GM23248 (cell line): ENCODE results near the gene CRY2. TPM values are rescaled to one million over a fixed set of nuclear protein-coding genes. Genes with fewer than 3 reads are reported as not detected.

Experiments used
- DNase-seq: peaks from one replicate; pipeline ENCODE4 v3.0.0-alpha.2; 2015
- H2AFZ ChIP-seq: fragments of 200-600 bp; sonication (generic); 2 replicates; pipeline ENCODE4 v1.6.1; 2016; ENCODE audit warnings: antibody characterized with exemption
- H3F3A ChIP-seq: fragments of 200-600 bp; sonication (generic); 2 replicates; pipeline ENCODE4 v1.6.1; 2016; ENCODE audit warnings: mild to moderate bottlenecking, antibody characterized with exemption, mixed run types; ENCODE audit not compliant: insufficient read depth
- H3K27ac ChIP-seq: fragments of 200-600 bp; sonication (generic); 2 replicates; pipeline ENCODE4 v1.5.1; 2016; ENCODE audit warnings: mild to moderate bottlenecking
- H3K27me3 ChIP-seq: fragments of 200-600 bp; sonication (generic); replicated peaks from 2 replicates; pipeline ENCODE4 v1.6.1; 2016; ENCODE audit warnings: mild to moderate bottlenecking; ENCODE audit not compliant: insufficient read depth
- H3K36me3 ChIP-seq: fragments of 200-600 bp; sonication (generic); 2 replicates; pipeline ENCODE4 v1.6.1; 2016; ENCODE audit warnings: low read depth, mild to moderate bottlenecking
- H3K4me1 ChIP-seq: fragments of 200-600 bp; sonication (generic); 2 replicates; pipeline ENCODE4 v1.6.1; 2016; ENCODE audit warnings: mild to moderate bottlenecking; ENCODE audit not compliant: insufficient read depth
- H3K4me2 ChIP-seq: fragments of 200-600 bp; sonication (generic); one replicate; pipeline ENCODE4 v1.6.1; 2016; ENCODE audit warnings: mild to moderate bottlenecking; ENCODE audit not compliant: unreplicated experiment
- H3K4me3 ChIP-seq: fragments of 200-600 bp; sonication (generic); 2 replicates; pipeline ENCODE4 v1.5.1; 2016; ENCODE audit warnings: mild to moderate bottlenecking
- H3K79me2 ChIP-seq: fragments of 200-600 bp; sonication (generic); 2 replicates; pipeline ENCODE4 v1.6.1; 2016; ENCODE audit warnings: mild to moderate bottlenecking; ENCODE audit not compliant: insufficient read depth
- H3K9ac ChIP-seq: fragments of 200-600 bp; sonication (generic); 2 replicates; pipeline ENCODE4 v1.6.1; 2016; ENCODE audit warnings: mild to moderate bottlenecking
- H3K9me2 ChIP-seq: fragments of 200-600 bp; sonication (generic); 2 replicates; pipeline ENCODE4 v1.6.1; 2016; ENCODE audit warnings: mixed run types, mild to moderate bottlenecking, moderate library complexity; ENCODE audit not compliant: insufficient read depth
- H3K9me3 ChIP-seq: fragments of 200-600 bp; sonication (generic); one replicate; pipeline ENCODE4 v1.6.1; 2017; ENCODE audit warnings: low read depth
- H4K20me1 ChIP-seq: fragments of 200-600 bp; sonication (generic); 2 replicates; pipeline ENCODE4 v1.6.0; 2016; ENCODE audit not compliant: insufficient read depth
- EZH2 ChIP-seq: fragments of 200-600 bp; sonication (generic); IDR thresholded peaks from 2 replicates; pipeline ENCODE4 v1.6.1; 2018; ENCODE audit warnings: antibody characterized with exemption, mild to moderate bottlenecking; ENCODE audit not compliant: insufficient read depth, poor library complexity, severe bottlenecking
- EZH2phosphoT487 ChIP-seq: fragments of 200-600 bp; sonication (generic); IDR thresholded peaks from 2 replicates; pipeline ENCODE4 v1.6.1; 2018; ENCODE audit warnings: antibody characterized with exemption, moderate library complexity, mild to moderate bottlenecking, low read depth; ENCODE audit not compliant: insufficient read depth
- WGBS, 2 experiments: methylation state at CpG; one replicate each; pipeline ENCODE4 v1.1.6; 2015 to 2017; ENCODE audit warnings: low lambda C conversion rate in 2 of 2, low coverage in 1 of 2; ENCODE audit errors: missing lambda C conversion rate in 2 of 2; 5-methylcytosine and 5-hydroxymethylcytosine counted together
- in situ Hi-C: fragments of 300-500 bp; cut with MboI; formaldehyde crosslinking; loops from 2 replicates; pipeline ENCODE4 v1.15.0; 2020
- polyA plus RNA-seq: library from polyadenylated mRNA; unstranded; fragments of >200 nt; fragmentation: Nextera tagmentation; extraction: Ambion mirVana; gene quantifications from 2 replicates; pipeline ENCODE4 v1.2.1, GENCODE V29; 2016
- total RNA-seq: library from RNA; depleted of rRNA; stranded (reverse); fragments of >200 nt; shearing (Covaris generic); gene quantifications from 2 replicates; pipeline ENCODE4 v1.2.3, GENCODE V29; 2014

CRY2 gene
- total and polyA plus RNA-seq, 2 experiments from 2014 or later = 7.6 to 10.3 TPM

DNA sequence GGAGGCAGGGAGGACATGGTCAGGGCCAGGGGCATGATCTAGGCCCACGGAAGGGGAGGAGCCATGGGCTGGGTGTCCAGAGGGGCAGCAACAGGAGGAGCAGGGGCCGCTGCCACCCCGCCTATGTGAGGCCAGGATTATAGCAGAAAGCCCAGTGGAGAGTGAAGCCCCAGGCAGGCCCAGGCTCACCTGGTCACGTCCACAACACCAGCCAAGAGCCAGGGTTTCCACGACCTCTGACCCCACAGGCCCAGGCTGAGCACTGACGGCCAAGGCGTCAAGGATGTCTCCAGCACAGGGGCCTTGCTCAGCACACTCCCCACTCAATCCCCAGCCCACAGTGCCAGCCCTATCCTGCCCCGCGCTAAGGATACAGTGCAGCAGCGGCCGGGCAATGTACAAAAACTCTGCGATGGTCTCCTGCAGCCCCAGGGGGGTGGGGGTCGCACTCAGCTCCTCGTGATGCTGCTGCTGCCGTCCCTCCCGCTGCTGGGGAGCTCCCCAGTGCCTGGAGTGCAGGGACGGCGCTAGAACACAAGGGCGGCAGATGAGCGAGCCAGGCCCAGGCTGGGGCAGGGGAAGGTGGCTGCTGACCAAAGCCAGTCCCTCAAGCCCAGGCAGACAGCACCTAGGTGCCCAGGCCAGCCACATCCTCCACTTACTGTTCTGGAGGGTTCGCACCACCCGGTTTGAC is 66.8 kb downstream of the CRY2 start:
- Histone ChIP-seq H3K4me1 (peaks cover 7% of the 10 kb centered on the region), H3K4me3 (no peak overlapping the region), H3K36me3 (no peaks in the 10 kb centered on the region; the same call in 1 of the 2 replicates), H3K27me3 (no peaks in the 10 kb centered on the region), H3K9ac (no peak overlapping the region), H3K4me2 (no peak overlapping the region), H2AFZ (no peak overlapping the region), H3F3A (no peaks in the 10 kb centered on the region), H3K9me3 (no peaks in the 10 kb centered on the region), H3K9me2 (no peaks in the 10 kb centered on the region), H4K20me1 (no peaks in the 10 kb centered on the region), H3K79me2 (peaks cover 22% of the 10 kb centered on the region), H3K27ac (no peak overlapping the region)
- TF ChIP-seq EZH2phosphoT487 (no peak), EZH2 (no peak)
- no peak for DNase-seq
- 77 to 80% methylated on average over 21 to 22 of the region's 22 CpGs for WGBS, 2 experiments
- in situ Hi-C loops = no loop called here

DNA sequence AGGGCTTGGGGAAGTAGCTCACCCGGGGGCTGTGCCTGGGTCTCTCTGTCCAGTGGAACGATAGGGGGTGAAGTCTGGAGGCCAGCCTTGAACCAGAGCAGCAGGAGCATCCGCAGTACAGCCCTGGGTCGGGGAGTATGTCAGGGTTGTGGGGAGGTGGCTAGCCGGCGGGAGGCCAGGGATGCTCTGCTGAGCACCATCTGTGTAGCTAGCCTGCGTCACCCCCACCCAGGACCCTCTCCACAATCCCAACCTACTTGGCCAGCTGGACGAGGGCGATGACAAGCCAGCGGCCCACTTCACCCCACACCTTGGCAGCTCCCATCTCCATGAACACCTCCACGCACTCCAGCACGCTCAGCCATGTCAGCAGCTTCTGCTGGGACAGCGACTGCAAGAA is 68.2 kb downstream of the CRY2 start:
- no peaks in the 10 kb centered on the region; the same call in 1 of the 2 replicates for H3K36me3 ChIP-seq
- in situ Hi-C loops = no loop called here

DNA sequence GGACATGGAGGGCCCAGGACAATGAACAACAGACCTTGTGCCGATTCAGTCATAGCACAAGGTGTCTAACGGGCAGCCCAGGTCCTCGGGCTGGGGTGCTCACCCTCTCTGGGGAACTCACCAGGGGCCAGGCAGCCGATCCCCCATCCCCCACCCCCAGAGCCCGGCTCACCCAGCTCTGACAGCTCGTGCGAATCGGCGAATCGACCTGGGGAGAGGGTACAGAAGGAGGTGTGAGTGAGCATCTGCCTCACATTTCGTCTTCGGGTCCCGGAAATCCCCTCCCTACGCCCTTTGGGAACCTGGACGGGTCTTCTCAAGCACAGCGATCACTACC is 70.0 kb downstream of the CRY2 start:
- peak overlapping the region; percentile 97 for H2AFZ ChIP-seq
- in situ Hi-C loops = no loop called here
- H3K9me3 ChIP-seq = no peaks in the 10 kb centered on the region
- H3K9ac ChIP-seq = peak overlapping the region; percentile 98
- peak overlapping the region; percentile 94 for H3K4me2 ChIP-seq
- H3K9me2 ChIP-seq = no peaks in the 10 kb centered on the region
- H3K79me2 ChIP-seq = peaks cover 22% of the 10 kb centered on the region
- no peaks in the 10 kb centered on the region for H4K20me1 ChIP-seq
- peak overlapping the region; percentile 99 for H3K4me3 ChIP-seq
- H3K27me3 ChIP-seq = no peaks in the 10 kb centered on the region
- H3K36me3 ChIP-seq = no peaks in the 10 kb centered on the region; the same call in 1 of the 2 replicates
- peak overlapping the region; percentile 72 for H3K27ac ChIP-seq
- no peak for TF ChIP-seq EZH2
- TF ChIP-seq EZH2phosphoT487 = no peak
- DNase-seq = peak; percentile 30
- no peaks in the 10 kb centered on the region for H3F3A ChIP-seq
- WGBS, 2 experiments = 6 to 9% methylated on average over 11 to 15 of the region's 16 CpGs
- H3K4me1 ChIP-seq = peaks cover 7% of the 10 kb centered on the region

More for the DNA sequence above, 68.2 kb downstream of the CRY2 start:
- H3K9me2 ChIP-seq = no peaks in the 10 kb centered on the region
- H3K27ac ChIP-seq = no peak overlapping the region
- H2AFZ ChIP-seq = no peak overlapping the region
- H3K4me2 ChIP-seq = no peak overlapping the region
- H3F3A ChIP-seq = no peaks in the 10 kb centered on the region
- DNase-seq = no peak
- H3K4me3 ChIP-seq = no peak overlapping the region
- no peak overlapping the region for H3K9ac ChIP-seq
- no peak for TF ChIP-seq EZH2phosphoT487
- TF ChIP-seq EZH2 = no peak
- H4K20me1 ChIP-seq = no peaks in the 10 kb centered on the region
- no peaks in the 10 kb centered on the region for H3K27me3 ChIP-seq
- peaks cover 7% of the 10 kb centered on the region for H3K4me1 ChIP-seq
- WGBS, 2 experiments = 82 to 85% methylated on average over 13 of the region's 13 CpGs
- peaks cover 22% of the 10 kb centered on the region for H3K79me2 ChIP-seq
- no peaks in the 10 kb centered on the region for H3K9me3 ChIP-seq

DNA sequence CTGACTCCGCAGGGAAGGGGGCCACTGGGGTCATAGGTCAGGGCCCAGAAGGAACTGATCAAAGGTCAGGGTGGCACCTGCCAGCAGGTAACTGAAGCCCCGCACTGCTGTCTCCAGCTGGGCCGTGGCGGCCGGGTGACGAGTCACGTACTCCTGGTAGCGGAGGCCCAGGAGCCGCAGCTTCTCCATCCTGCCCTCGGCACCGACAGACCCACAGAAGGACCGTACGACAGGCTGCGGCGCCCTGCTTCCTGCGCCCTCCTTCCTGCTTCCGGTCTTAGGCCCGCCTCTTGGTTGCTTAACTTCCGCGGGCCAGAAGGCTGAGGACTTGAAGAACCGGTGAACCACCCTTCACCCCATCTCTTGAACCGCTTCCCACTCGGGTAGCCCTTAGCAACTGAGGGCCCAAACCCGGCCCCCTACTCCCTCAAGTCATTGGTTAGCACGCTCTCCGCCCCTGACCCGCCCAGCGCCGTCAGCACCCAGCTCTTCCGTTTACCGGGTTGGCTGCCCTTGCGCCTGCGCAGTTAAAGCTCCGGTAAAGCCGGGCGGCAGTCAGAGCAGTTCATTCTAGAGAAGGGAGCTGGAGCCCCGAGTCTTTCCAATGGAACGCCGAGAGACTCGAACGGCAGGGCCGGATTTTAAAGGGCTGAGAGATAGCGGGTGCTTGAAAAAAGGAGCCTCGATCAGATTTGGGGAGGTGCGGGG is 70.5 kb downstream of the CRY2 start, which contains the start of gene PEX16:
TSS of gene PEX16 (minus strand) at position 255 of the 708 bp plus-strand sequence. CDS start at position 189, 66 bp downstream.
- in situ Hi-C loops = no loop called here
- 1 to 2% methylated on average over 45 of the region's 45 CpGs for WGBS, 2 experiments
- TF ChIP-seq EZH2 (no peak), EZH2phosphoT487 (no peak)

More for the DNA sequence above, 70.5 kb downstream of the CRY2 start, which contains the start of gene PEX16:
- no peaks in the 10 kb centered on the region; the same call in 1 of the 2 replicates for H3K36me3 ChIP-seq
- DNase-seq = peak; percentile 99
- 0 out of 2 replicates have a peak, but pooled peaks cover 5% of the 10 kb centered on the region for H3K27me3 ChIP-seq
- peaks cover 7% of the 10 kb centered on the region for H3K4me1 ChIP-seq
- H3K4me3 ChIP-seq = peak within 1 kb of the TSS; percentile 99
- peak within 1 kb of the TSS; percentile 98 for H3K9ac ChIP-seq
- H4K20me1 ChIP-seq = no peaks in the 10 kb centered on the region
- no peaks in the 10 kb centered on the region for H3K9me3 ChIP-seq
- H3K79me2 ChIP-seq = peaks cover 22% of the 10 kb centered on the region
- H3F3A ChIP-seq = no peaks in the 10 kb centered on the region
- H3K4me2 ChIP-seq = peak within 1 kb of the TSS; percentile 94
- H2AFZ ChIP-seq = peak within 1 kb of the TSS; percentile 97
- peak within 1 kb of the TSS; percentile 72 for H3K27ac ChIP-seq
- H3K9me2 ChIP-seq = no peaks in the 10 kb centered on the region
